IPS DF 4.7 (cell line): ENCODE results near the gene MLLT1.

Source experiments
- DNase-seq: peaks from one replicate; pipeline ENCODE4 v3.0.0-alpha.2; 2013; ENCODE audit warnings: low spot score; ENCODE audit errors: extremely low read depth

MLLT1 gene

GRCh38 chr19:6258812-6259311 is 20.9 kb downstream of the MLLT1 start:
- DNase-seq: no peak

GRCh38 chr19:6253954-6254733 is 25.6 kb downstream of the MLLT1 start:
- DNase-seq: no peak

- no peak for DNase-seq
Measured at GRCh38 chr19:6252066-6252465, 27.7 kb downstream of the MLLT1 start.

- no peak for DNase-seq
Measured at GRCh38 chr19:6250909-6251308, 28.9 kb downstream of the MLLT1 start.

GRCh38 chr19:6250024-6250615 is 29.7 kb downstream of the MLLT1 start:
- no peak for DNase-seq

- no peak for DNase-seq
Measured at GRCh38 chr19:6249296-6249695, 30.5 kb downstream of the MLLT1 start.

GRCh38 chr19:6248844-6249243 is 30.9 kb downstream of the MLLT1 start:
- DNase-seq: no peak

- no peak for DNase-seq
Measured at GRCh38 chr19:6248341-6248740, 31.4 kb downstream of the MLLT1 start.

GRCh38 chr19:6247007-6247288 is 32.8 kb downstream of the MLLT1 start:
- no peak for DNase-seq

- DNase-seq: no peak
Measured at GRCh38 chr19:6246174-6247006, 33.4 kb downstream of the MLLT1 start.

GRCh38 chr19:6242677-6243076 is 37.1 kb downstream of the MLLT1 start:
- no peak for DNase-seq

GRCh38 chr19:6241680-6242377 is 37.9 kb downstream of the MLLT1 start:
- no peak for DNase-seq

- no peak for DNase-seq
Measured at GRCh38 chr19:6241056-6241455, 38.7 kb downstream of the MLLT1 start.

GRCh38 chr19:6239871-6240676 is 39.7 kb downstream of the MLLT1 start:
- DNase-seq: no peak

- no peak for DNase-seq
Measured at GRCh38 chr19:6239401-6239844, 40.4 kb downstream of the MLLT1 start.

GRCh38 chr19:6238643-6239281 is 41.0 kb downstream of the MLLT1 start:
- no peak for DNase-seq

- DNase-seq: no peak
Measured at GRCh38 chr19:6238256-6238642, 41.5 kb downstream of the MLLT1 start.

GRCh38 chr19:6236310-6237291 is 43.2 kb downstream of the MLLT1 start:
- no peak for DNase-seq
